DOHH2 (cell line): Measurements from ENCODE around the gene CEACAM5.

Experiments
- CTCF ChIP-seq: fragments of 200-600 bp; sonication (generic); IDR thresholded peaks from one replicate; pipeline ENCODE4 v1.5.1; 2014; ENCODE audit warnings: antibody characterized with exemption, mild to moderate bottlenecking, low read depth, low read length; ENCODE audit not compliant: poor library complexity, severe bottlenecking
- EZH2phosphoT487 ChIP-seq: fragments of 200-600 bp; sonication (generic); IDR thresholded peaks from 2 replicates; pipeline ENCODE4 v1.6.1; 2017; ENCODE audit warnings: borderline replicate concordance, mild to moderate bottlenecking, antibody characterized with exemption, low read length, moderate library complexity, mixed read lengths

- TF ChIP-seq CTCF: no peak
- no peak for TF ChIP-seq EZH2phosphoT487
Measured at GRCh38 chr19:41702171-41702651, 6.2 kb upstream of the CEACAM5 start.
